NCI-H526 treated with DMSO at 0.1 percent for 48 hours (cell line): ENCODE results near the gene PPM1E.
"Not testable (repeated sequence)": the region's sequence is repeated elsewhere in the genome, so short reads cannot be mapped to it uniquely, and the experiment has no call there.

ENCODE experiments used
- DNase-seq: peaks from one replicate; lab custom pipeline; 2025; lab: John Stamatoyannopoulos, UW

Gene PPM1E

GRCh38 chr17:58947824-58948223, 192.2 kb downstream of the PPM1E start:
- no peak for DNase-seq

- not testable (repeated sequence) for DNase-seq
Measured at GRCh38 chr17:58954358-58954757, 198.7 kb downstream of the PPM1E start.

GRCh38 chr17:58956997-58957724, 201.5 kb downstream of the PPM1E start:
- DNase-seq, result no peak

GRCh38 chr17:58957725-58958073, 202.0 kb downstream of the PPM1E start:
- DNase-seq, result not testable (repeated sequence)

GRCh38 chr17:58960068-58960467, 204.4 kb downstream of the PPM1E start:
- no peak for DNase-seq

- DNase-seq, result no peak
Measured at GRCh38 chr17:58965221-58965620, 209.6 kb downstream of the PPM1E start.

GRCh38 chr17:58966208-58966607, 210.6 kb downstream of the PPM1E start:
- no peak for DNase-seq

- no peak for DNase-seq
Measured at GRCh38 chr17:58968426-58969061, 212.9 kb downstream of the PPM1E start.

- DNase-seq, result no peak
Measured at GRCh38 chr17:58969156-58969555, 213.5 kb downstream of the PPM1E start.

GRCh38 chr17:58969612-58970011, 214.0 kb downstream of the PPM1E start:
- DNase-seq, result no peak

GRCh38 chr17:58970609-58971450, 215.2 kb downstream of the PPM1E start:
- no peak for DNase-seq

- no peak for DNase-seq
Measured at GRCh38 chr17:58974354-58974753, 218.7 kb downstream of the PPM1E start.

- no peak for DNase-seq
Measured at GRCh38 chr17:58976541-58976940, 220.9 kb downstream of the PPM1E start.

- no peak for DNase-seq
Measured at GRCh38 chr17:58980706-58981481, 225.2 kb downstream of the PPM1E start.

GRCh38 chr17:58982626-58983025, 227.0 kb downstream of the PPM1E start:
- DNase-seq, result no peak

- DNase-seq, result no peak
Measured at GRCh38 chr17:58985367-58985766, 229.7 kb downstream of the PPM1E start.

GRCh38 chr17:58985971-58986370, 230.3 kb downstream of the PPM1E start:
- no peak for DNase-seq

- DNase-seq, result no peak
Measured at GRCh38 chr17:58989629-58990028, 234.0 kb downstream of the PPM1E start.

- no peak for DNase-seq
Measured at GRCh38 chr17:58991718-58992331, 236.2 kb downstream of the PPM1E start.

GRCh38 chr17:58993311-58993710, 237.7 kb downstream of the PPM1E start:
- no peak for DNase-seq

- no peak for DNase-seq
Measured at GRCh38 chr17:58995247-58995940, 239.7 kb downstream of the PPM1E start.
